IPS-18c (cell line): Measurements from ENCODE around the gene GRID1.

Experiments
- H3K4me3 ChIP-seq: 2 replicates; pipeline ENCODE4 v1.7.0; 2013; ENCODE audit warnings: low read depth, mild to moderate bottlenecking, low read length, moderate library complexity; ENCODE audit not compliant: insufficient read depth
- H3K9me3 ChIP-seq: one replicate; pipeline ENCODE4 v1.6.1; 2013; ENCODE audit warnings: mild to moderate bottlenecking, low read length, moderate library complexity; ENCODE audit not compliant: control insufficient read depth, insufficient read depth

GRID1 gene

GRCh38 chr10:85659331-85659730 lies 707.3 kb downstream of the GRID1 start:
- Histone ChIP-seq H3K4me3 (no peak overlapping the region), H3K9me3 (no peaks in the 10 kb centered on the region)

GRCh38 chr10:85658518-85658917 lies 708.1 kb downstream of the GRID1 start:
- Histone ChIP-seq H3K4me3 (no peak overlapping the region), H3K9me3 (no peaks in the 10 kb centered on the region)

GRCh38 chr10:85657476-85658113 lies 709.0 kb downstream of the GRID1 start:
- Histone ChIP-seq H3K4me3 (no peak overlapping the region), H3K9me3 (no peaks in the 10 kb centered on the region)

GRCh38 chr10:85655411-85655810 lies 711.2 kb downstream of the GRID1 start:
- no peak overlapping the region for H3K4me3 ChIP-seq
- H3K9me3 ChIP-seq, result no peaks in the 10 kb centered on the region

- no peak overlapping the region for H3K4me3 ChIP-seq
- no peaks in the 10 kb centered on the region for H3K9me3 ChIP-seq
These were observed 715.1 kb downstream of the GRID1 start for GRCh38 chr10:85651497-85651882.

- Histone ChIP-seq H3K9me3 (no peaks in the 10 kb centered on the region), H3K4me3 (no peak overlapping the region)
These were observed 715.7 kb downstream of the GRID1 start for GRCh38 chr10:85650791-85651496.

- Histone ChIP-seq H3K4me3 (no peak overlapping the region), H3K9me3 (no peaks in the 10 kb centered on the region)
These were observed 717.1 kb downstream of the GRID1 start for GRCh38 chr10:85649461-85649860.

GRCh38 chr10:85648279-85648754 lies 718.3 kb downstream of the GRID1 start:
- H3K9me3 ChIP-seq, result no peaks in the 10 kb centered on the region
- H3K4me3 ChIP-seq, result no peak overlapping the region

GRCh38 chr10:85647741-85648140 lies 718.9 kb downstream of the GRID1 start:
- Histone ChIP-seq H3K4me3 (no peak overlapping the region), H3K9me3 (no peaks in the 10 kb centered on the region)

GRCh38 chr10:85645926-85646711 lies 720.5 kb downstream of the GRID1 start:
- no peaks in the 10 kb centered on the region for H3K9me3 ChIP-seq
- H3K4me3 ChIP-seq, result no peak overlapping the region

- Histone ChIP-seq H3K9me3 (no peaks in the 10 kb centered on the region), H3K4me3 (no peak overlapping the region)
These were observed 721.5 kb downstream of the GRID1 start for GRCh38 chr10:85645053-85645452.

- Histone ChIP-seq H3K9me3 (no peaks in the 10 kb centered on the region), H3K4me3 (no peak overlapping the region)
These were observed 722.6 kb downstream of the GRID1 start for GRCh38 chr10:85643845-85644525.

GRCh38 chr10:85643171-85643844 lies 723.3 kb downstream of the GRID1 start:
- Histone ChIP-seq H3K9me3 (no peaks in the 10 kb centered on the region), H3K4me3 (no peak overlapping the region)

- Histone ChIP-seq H3K4me3 (no peak overlapping the region), H3K9me3 (no peaks in the 10 kb centered on the region)
These were observed 724.0 kb downstream of the GRID1 start for GRCh38 chr10:85642421-85643170.

GRCh38 chr10:85642082-85642420 lies 724.5 kb downstream of the GRID1 start:
- no peaks in the 10 kb centered on the region for H3K9me3 ChIP-seq
- H3K4me3 ChIP-seq, result no peak overlapping the region

- H3K4me3 ChIP-seq, result no peak overlapping the region
- no peaks in the 10 kb centered on the region for H3K9me3 ChIP-seq
These were observed 725.1 kb downstream of the GRID1 start for GRCh38 chr10:85641479-85642009.
